HG02885 (cell line): Measurements from ENCODE around the gene IQCK.

ENCODE experiments used
- ATAC-seq: cut with Tn5 transposase; IDR thresholded peaks from one replicate; pipeline ENCODE4 v1.9.1; 2021; ENCODE audit warnings: mild to moderate bottlenecking; ENCODE audit not compliant: unreplicated experiment, poor library complexity

The IQCK gene

DNA sequence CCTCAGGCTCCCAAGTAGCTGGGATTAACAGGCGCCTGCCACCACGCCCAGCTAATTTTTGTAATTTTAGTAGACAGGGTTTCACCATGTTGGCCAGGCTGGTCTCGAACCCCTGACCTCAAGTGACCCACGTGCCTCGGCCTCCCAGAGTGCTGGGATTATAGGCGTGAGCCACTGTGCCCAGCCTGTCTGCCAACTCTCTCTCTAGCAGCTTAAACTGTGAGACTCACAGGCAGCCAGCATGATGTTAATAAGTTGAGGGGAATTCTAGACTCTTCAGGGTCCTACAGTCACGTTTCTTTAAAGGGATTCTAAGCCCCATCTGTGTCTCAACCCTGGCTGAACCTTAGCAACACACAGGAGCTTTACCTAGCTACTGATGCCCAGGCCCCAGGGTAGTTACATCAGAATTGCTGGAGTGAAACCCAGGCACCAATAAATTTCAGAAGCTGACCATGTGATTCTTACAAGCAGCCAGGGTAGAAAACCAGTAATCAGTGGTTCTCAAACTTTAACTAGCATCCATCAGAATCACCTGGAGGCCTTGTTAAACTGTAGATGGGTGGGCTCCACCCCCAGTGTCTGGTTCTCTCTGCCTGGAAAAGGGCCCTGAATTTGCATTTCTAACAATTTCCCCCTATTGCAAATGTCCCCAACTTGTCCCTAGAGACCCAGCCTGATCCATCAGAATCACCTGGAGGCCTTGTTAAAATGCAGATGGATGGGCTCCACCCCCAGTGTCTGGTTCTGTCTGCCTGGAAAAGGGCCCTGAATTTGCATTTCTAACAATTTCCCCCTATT is 135.9 kb downstream of the IQCK start:
- ATAC-seq = no peak

DNA sequence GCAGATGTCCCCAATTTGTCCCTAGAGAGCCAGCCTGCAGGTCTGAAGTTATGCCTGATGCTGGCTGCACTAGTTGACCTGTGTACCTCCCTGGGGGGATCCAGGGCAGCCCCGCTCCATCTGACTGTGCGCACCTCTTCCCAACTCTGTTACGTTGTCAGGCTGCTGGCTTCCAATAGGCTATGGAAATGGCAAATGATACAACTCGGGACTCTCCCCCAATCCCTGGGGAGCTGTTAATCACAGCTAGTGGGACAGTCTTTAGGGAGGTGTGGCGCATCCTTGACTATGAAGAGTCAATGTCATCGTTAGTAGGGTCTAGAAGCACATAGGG is 136.4 kb downstream of the IQCK start:
- no peak for ATAC-seq

DNA sequence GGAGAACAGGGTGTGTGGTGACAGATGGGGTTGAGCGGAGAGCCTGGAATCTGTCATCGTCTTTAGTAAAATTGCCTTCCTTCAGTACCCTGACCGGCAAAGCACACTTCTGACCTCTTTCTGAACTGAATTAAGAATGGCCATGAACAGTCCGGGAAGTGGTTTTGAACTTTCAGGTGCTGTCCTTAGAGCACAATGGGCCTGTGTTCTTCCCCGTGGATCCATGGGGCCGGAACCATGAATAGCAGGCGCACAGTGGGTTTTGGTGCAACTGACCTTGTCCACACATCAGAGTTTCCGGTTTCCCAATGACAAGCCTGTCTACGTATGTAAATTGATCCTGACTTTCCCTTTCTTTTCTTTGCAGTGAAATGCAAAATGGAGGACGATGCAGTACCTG is 138.0 kb downstream of the IQCK start:
- no peak for ATAC-seq

GRCh38 chr16:19857593-19858339 is 139.7 kb downstream of the IQCK start:
- no peak for ATAC-seq

DNA sequence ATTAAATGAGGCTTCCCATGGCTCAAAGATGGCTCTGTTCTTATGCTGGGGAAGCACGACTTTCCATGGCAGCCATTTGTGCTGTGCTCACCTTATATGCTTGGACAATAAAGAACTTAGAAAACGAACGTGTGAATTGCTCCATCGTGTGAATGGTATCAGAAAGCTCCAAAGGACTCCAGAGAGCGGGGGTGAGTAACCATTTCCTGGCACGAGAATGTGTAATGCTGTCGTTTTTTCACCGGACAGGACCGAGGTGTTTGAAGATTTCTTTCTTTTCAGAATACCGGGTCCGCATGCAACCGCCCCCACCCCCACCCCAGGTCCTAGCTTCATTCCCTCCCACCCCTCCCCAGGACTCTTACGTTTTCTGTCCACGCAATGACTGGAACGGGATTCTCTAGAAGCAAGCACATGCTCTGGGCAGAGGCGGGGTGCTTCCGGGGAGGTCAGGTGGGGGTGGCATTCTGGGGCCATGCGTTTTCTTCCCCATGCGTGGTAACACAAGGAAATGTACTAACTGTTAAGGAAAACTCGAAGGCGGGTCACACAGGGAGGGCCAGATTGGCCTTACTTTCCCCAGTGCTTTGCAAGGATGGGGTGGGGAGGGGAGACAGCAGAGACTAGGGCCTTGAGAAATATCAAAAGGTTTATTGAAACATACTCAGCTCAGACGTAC is 140.4 kb downstream of the IQCK start:
- ATAC-seq = no peak

GRCh38 chr16:19859166-19859565 is 141.1 kb downstream of the IQCK start:
- no peak for ATAC-seq

- no peak for ATAC-seq
Measured at GRCh38 chr16:19859603-19860002, 141.5 kb downstream of the IQCK start.

GRCh38 chr16:19860166-19861041 is 142.3 kb downstream of the IQCK start:
- ATAC-seq = no peak

DNA sequence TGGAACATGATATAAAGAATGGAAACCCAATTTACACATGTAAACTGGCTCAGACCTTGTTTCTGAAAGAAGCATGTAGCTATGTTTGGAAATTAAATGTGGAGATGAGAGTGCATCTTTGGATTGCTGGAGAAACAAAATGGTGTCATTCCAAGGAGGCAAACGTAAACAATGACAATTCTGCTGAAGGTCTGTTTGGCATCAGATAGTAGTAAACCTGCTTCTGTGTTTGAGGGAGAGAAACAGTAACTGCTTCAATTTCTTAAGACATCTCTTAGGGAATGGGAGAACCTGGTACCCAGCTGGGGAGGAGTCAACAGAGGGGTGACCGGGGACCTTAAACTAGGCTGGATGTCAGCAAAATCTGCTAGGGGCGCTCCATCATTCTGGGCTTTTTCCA is 143.1 kb downstream of the IQCK start:
- no peak for ATAC-seq

DNA sequence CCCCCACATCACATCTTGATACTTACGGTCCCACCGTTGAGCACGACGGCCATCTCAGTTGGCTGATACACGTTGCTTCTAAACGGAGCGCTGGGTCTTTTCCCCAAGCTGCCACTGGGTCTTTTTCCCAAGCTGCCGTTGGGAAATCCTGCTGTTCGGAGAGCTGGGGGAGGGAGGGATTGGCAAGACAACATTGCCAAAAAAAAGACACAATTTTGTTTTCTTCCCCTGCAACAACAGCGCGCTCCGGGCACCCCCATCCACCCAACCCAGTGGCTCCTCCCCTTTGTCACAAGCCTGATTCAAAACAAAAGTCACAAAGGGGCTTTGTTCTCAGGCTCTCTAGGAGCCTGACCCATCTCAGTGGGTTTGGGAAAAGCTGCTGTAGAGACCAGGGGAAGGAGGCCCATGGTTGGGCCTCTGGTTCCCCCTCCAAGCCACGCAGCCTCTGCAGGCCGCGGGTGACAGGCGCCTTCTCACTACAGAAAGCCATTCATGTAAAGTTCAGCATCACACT is 143.8 kb downstream of the IQCK start:
- no peak for ATAC-seq

DNA sequence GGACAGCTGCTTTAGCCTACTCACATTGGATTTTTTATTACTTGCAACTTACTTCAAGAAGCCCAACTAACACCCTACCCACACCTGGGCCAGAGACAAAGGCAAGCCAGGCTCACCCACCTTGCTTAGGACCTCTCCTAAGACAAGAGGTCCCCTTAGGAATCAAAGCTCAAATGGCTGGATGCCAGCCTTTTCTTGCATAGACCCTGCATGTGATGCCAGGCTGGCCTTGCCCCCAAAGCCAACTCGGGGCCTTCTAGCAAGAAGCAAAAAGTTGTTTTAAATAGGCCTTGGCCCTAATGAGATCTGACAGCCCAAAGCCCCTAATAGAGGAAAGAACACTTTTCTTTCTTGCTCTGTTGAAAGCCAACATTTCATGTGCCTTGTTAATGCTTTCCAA is 145.9 kb downstream of the IQCK start:
- no peak for ATAC-seq

DNA sequence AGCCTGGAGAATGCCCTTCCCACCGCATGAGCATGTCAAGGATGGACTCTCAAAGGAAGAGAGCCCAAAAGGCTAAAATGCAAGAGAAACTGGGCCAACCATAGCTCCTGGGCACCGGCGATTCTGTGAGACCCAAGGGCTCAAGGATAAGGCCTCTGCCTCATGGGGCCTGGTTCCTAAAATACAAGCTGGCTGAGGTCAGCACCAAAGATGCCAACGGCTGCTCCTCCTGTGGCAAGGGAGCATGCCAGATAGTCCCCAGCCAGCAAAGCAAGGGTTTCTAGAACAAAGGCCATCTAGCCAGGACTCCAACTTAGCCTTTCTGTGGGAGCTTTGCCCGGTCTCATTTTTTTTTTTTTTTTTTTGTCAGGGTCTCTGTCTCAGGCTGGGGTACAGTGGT is 146.5 kb downstream of the IQCK start:
- no peak for ATAC-seq

- ATAC-seq = no peak
Measured at GRCh38 chr16:19868421-19868820, 150.3 kb downstream of the IQCK start.

- ATAC-seq = no peak
Measured at GRCh38 chr16:19871721-19872120, 153.7 kb downstream of the IQCK start.

DNA sequence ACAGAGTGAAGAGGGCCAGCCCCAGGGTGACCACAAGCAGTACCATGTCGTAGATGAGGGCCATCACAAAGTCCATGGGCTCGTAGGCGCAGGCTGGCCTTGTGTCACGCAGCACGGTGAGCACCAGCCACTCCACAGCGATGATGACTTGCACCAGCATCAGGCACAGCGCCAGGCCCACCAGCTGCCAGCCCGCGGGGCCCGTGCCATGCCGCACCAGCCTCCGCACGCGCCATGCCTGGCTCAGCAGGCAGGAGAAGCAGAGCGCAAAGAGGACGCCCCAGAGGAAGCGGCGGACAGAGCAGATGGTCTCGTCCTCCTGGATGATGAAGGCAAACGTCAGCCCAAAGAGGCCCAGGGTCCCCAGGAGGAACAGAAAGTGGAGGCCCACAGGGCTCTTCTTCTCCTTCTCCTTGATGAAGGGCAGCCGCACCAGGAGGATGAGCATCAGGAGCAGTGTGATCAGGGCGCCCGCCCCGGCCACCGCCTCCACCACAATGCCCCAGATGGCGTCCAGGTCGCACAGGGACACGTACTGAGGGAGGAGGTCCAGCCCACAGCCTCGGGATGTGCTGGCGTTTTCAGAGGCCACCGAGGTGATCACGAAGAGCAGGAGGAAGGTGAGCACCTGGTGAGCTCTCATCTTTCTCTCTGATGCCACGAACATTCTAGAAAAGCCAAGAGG is 154.2 kb downstream of the IQCK start:
- no peak for ATAC-seq

DNA sequence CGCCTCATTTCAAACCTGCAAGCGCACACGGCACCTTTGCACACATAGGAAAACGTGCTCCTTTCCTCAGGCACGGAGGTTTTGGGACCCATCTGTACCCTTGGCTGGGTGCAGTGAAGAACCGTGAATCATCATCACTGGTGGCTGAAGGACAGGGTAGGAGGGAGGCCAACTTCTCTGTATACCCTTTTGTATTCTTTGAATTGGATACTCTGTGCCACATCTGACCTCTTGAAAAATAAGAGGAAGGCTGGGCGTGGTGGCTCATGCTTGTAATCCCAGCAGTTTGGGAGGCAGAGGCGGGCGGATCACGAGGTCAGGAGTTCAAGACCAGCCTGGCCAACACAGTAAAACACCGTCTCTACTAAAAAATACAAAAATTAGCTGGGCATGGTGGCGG is 154.9 kb downstream of the IQCK start:
- no peak for ATAC-seq

- no peak for ATAC-seq
Measured at GRCh38 chr16:19874026-19874425, 156.0 kb downstream of the IQCK start.

DNA sequence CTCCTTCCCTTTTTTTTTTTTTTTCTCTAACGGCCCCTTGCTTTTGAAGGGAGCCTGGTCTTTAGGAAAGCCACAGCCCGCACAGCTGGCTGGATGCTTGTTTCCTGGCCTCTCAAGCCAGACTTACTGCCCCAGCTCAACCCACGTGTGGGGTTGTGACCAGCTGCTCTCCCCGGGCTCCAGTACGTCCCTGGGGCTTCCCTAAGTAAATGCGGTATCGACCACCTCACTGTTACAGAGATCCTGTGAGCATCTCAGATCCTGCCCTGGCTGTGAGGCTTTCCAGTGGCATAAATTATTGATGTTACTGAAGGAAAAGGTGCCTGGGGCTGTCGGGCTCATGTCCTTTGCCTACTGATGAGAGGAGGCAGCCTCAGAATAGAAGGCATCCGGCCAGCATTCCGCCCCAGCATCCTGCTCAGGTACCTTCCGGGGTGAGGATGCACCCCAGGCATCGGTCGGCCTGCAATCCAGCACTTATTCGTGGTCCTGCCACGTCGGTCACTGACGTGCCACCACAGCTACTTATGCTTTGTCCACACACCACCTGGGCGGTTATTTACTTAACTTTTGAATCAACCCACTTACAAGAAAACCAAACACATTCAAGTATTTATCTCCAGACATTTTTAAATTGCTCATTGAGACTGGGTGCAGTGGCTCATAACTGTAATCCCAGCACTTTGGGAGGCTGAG is 156.9 kb downstream of the IQCK start:
- no peak for ATAC-seq

- no peak for ATAC-seq
Measured at GRCh38 chr16:19875900-19876299, 157.8 kb downstream of the IQCK start.
